Right lobe of liver (tissue), 6 donors: ENCODE measurements around the gene DNMT3A. TPM values are rescaled to one million over a fixed set of nuclear protein-coding genes. Genes with fewer than 3 reads are reported as not detected.
A peak's percentile ranks its signal among the peaks of the same experiment; 100 is the strongest.

Experiments
- ATAC-seq, 4 donors: fragments of 200-7000 bp; cut with Tn5 transposase; one replicate each; pipeline ENCODE4 v1.9.1; 2020; ENCODE audit warnings: mild to moderate bottlenecking in 4 of 4, moderate library complexity in 4 of 4
- DNase-seq, 3 donors: peaks; one replicate each; pipeline ENCODE4 v3.0.0-alpha.2; 2020
- H3K27ac ChIP-seq, 3 donors: fragments of 200-600 bp; one replicate each; pipeline ENCODE4 v1.8.0; 2022
- H3K27me3 ChIP-seq, 2 donors: fragments of 200-600 bp; one replicate each; pipeline ENCODE4 v1.8.0; 2022
- H3K36me3 ChIP-seq, 4 donors: fragments of 200-600 bp; sonication (generic) in 1 of 4; one replicate each; pipeline versions ENCODE4 v1.5.1 to v1.8.0; 2017 to 2022; ENCODE audit warnings: control low read depth in 1 of 4
- H3K4me1 ChIP-seq, 4 donors: fragments of 200-600 bp; sonication (generic) in 1 of 4; one replicate each; pipeline versions ENCODE4 v1.5.1 to v1.8.0; 2017 to 2022; ENCODE audit warnings: control low read depth in 1 of 4
- H3K4me3 ChIP-seq, 3 donors: fragments of 200-600 bp; one replicate each; pipeline ENCODE4 v1.8.0; 2022
- H3K9me3 ChIP-seq, 4 donors: fragments of 200-600 bp; sonication (generic) in 1 of 4; one replicate each; pipeline versions ENCODE4 v1.5.1 to v1.8.0; 2017 to 2022; ENCODE audit warnings: control low read depth in 1 of 4
- POLR2A ChIP-seq: fragments of 450-650 bp; IDR thresholded peaks from one replicate; pipeline ENCODE4 v1.6.1; 2017; ENCODE audit warnings: antibody characterized with exemption, mild to moderate bottlenecking
- WGBS: methylation state at CpG from one replicate; pipeline ENCODE4 v1.1.6; 2018; ENCODE audit warnings: low coverage, low lambda C conversion rate; ENCODE audit not compliant: insufficient coverage; ENCODE audit errors: missing lambda C conversion rate; 5-methylcytosine and 5-hydroxymethylcytosine counted together
- intact Hi-C, 2 donors: fragments of 100-400 bp; cut with DNase I; formaldehyde crosslinking; loops; one replicate each; pipeline versions ENCODE4 v1.11.2 to v1.14.1; 2022
- total RNA-seq, 6 experiments: library from RNA; depleted of rRNA in 2 of 6; stranded (reverse); fragments of >200 nt in 2 of 6; fragmentation: NEBNext Ultra II Directional in 3 of 6; extraction: Animal tissue kit (Norgen Biotek cat#: 25700) in 3 of 6; gene quantifications; one replicate each; pipeline versions ENCODE4 v1.1.0 to v1.2.4, GENCODE V29; 2016 to 2023
- TF ChIP-seq, protein P1 (sequence below), 4 donors: fragments of 200-600 bp in 3 of 4; fragments of 450-650 bp in 1 of 4; IDR thresholded peaks; one replicate each; pipeline versions ENCODE4 v1.5.1 to v1.8.0; 2016 to 2022; ENCODE audit warnings: antibody characterized with exemption in 4 of 4, mild to moderate bottlenecking in 2 of 4
- donor health status: DM: no; HTN: yes; CAD: no.
- donor health status: DM: no; HTN: no; CAD: no.
- donor health status: DM: no; HTN: no; CAD: no.
- donor health status: DM: no; HTN: yes; CAD: no.
- donor health status: DM: no; HTN: yes; CAD: no.

DNMT3A gene
- total RNA-seq, 6 experiments from 2014 or later = 4.9 to 13.3 (median 9.3) TPM

DNA sequence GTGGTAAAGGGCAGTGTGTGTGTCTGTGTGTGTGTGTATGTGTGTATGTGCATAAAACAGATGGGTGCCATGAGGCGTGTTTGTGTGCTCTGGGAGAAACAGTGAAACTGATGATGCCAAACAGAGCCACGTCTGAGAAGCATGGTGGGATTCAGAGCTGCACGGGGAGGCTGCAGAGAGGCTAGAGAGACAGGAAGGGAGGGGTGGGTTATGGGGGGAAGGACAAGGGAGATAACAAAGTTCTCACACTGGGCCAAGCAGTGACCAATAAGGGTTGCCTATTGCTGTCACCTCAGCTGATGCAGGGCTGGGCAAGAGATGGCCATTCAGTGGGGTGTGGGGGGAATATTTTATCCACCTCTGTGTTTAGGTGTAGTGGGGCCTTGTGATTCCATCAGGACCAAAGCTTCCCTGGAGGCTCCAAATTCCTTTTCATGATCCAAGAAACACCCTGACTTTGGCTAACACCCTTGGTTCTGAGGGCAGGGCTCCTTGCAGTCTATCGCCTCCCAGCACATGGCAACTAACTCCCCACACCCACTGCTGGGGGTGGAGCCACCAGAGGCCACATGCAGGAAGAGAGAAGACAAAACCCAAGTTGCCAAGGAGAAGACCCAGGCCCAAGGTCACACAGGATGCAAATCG lies 119.1 kb downstream of the DNMT3A start:
- Histone ChIP-seq H3K36me3 (no peaks in the 10 kb centered on the region), H3K27ac (no peak overlapping the region), H3K9me3 (no peaks in the 10 kb centered on the region), H3K4me1 (no peaks in the 10 kb centered on the region), H3K4me3 (no peak overlapping the region), H3K27me3 (no peaks in the 10 kb centered on the region)
- intact Hi-C loops = no loop called here
- TF ChIP-seq, protein P1, sequence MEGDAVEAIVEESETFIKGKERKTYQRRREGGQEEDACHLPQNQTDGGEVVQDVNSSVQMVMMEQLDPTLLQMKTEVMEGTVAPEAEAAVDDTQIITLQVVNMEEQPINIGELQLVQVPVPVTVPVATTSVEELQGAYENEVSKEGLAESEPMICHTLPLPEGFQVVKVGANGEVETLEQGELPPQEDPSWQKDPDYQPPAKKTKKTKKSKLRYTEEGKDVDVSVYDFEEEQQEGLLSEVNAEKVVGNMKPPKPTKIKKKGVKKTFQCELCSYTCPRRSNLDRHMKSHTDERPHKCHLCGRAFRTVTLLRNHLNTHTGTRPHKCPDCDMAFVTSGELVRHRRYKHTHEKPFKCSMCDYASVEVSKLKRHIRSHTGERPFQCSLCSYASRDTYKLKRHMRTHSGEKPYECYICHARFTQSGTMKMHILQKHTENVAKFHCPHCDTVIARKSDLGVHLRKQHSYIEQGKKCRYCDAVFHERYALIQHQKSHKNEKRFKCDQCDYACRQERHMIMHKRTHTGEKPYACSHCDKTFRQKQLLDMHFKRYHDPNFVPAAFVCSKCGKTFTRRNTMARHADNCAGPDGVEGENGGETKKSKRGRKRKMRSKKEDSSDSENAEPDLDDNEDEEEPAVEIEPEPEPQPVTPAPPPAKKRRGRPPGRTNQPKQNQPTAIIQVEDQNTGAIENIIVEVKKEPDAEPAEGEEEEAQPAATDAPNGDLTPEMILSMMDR (IDR thresholded peaks at IDR 0.05) = no peak
- no peak for TF ChIP-seq POLR2A
- 58% methylated on average over 4 of the region's 5 CpGs for WGBS
- peak in 2 of 4 donors; percentile 20 to 31 for ATAC-seq
- no peak for DNase-seq

DNA sequence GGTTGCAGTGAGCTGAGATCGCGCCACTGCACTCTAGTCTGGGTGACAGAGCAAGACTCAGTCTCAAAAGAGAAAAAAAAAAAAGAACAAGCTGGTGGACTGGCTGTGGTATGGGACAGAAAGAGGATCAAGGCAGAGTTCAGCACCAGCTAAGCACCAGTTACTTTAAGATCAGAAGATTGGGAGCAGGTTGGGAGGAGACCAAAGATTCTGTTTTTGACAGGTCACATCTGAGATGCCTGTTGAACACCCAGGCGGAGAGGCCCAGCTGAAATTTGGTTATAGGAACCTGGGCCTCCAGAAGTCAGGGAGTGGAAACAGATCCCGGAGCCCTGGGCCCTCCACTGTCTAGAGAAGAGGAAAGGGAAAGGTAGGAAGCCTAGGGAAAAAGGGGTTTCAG lies 120.1 kb downstream of the DNMT3A start:
- Histone ChIP-seq H3K4me1 (peaks cover 0 to 4% (median 0%) of the 10 kb centered on the region in 4 donors), H3K27ac (no peak overlapping the region), H3K27me3 (no peaks in the 10 kb centered on the region), H3K36me3 (no peaks in the 10 kb centered on the region), H3K4me3 (no peak overlapping the region), H3K9me3 (no peaks in the 10 kb centered on the region)
- TF ChIP-seq, protein P1 (IDR thresholded peaks at IDR 0.05) = no peak
- TF ChIP-seq POLR2A = no peak
- ATAC-seq = no peak
- DNase-seq = no peak
- intact Hi-C loops = no loop called here
- 72% methylated on average over 4 of the region's 4 CpGs for WGBS

- no peak for DNase-seq
- Histone ChIP-seq H3K4me3 (no peak overlapping the region), H3K27ac (no peak overlapping the region), H3K36me3 (no peaks in the 10 kb centered on the region), H3K4me1 (peaks cover 0 to 9% (median 0%) of the 10 kb centered on the region in 4 donors), H3K9me3 (no peaks in the 10 kb centered on the region), H3K27me3 (no peaks in the 10 kb centered on the region)
- no peak for TF ChIP-seq POLR2A
- TF ChIP-seq, protein P1 (IDR thresholded peaks at IDR 0.05) = no peak
- intact Hi-C loops = no loop called here
- no peak for ATAC-seq
- 84% methylated on average over 3 of the region's 3 CpGs for WGBS
Observed at GRCh38 chr2:25220313-25220712, 121.4 kb downstream of the DNMT3A start.

DNA sequence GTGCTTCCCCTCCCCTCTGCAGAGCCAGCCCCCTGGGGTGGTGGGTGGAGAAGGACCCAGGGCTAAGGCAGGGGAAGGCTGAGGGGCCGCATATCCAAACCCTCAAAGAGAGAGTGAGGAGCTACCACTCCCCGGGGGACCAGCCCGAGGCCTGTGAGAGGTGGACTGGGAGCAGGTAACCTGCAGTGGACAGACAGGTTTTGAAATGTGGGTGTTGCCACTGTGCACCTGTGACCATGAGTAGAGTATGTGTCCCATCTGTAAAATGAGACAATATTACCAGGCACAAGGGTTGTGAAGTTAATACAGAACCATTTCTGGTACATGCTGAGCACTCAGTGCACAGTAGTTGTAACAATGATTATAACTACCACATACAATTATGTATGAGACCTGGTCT lies 122.1 kb downstream of the DNMT3A start:
- H3K4me1 ChIP-seq = peaks cover 0 to 9% (median 0%) of the 10 kb centered on the region in 4 donors
- no peak for DNase-seq
- intact Hi-C loops = no loop called here
- TF ChIP-seq, protein P1 (IDR thresholded peaks at IDR 0.05) = no peak
- no peak for TF ChIP-seq POLR2A
- H3K36me3 ChIP-seq = no peaks in the 10 kb centered on the region
- no peak for ATAC-seq
- no peaks in the 10 kb centered on the region for H3K27me3 ChIP-seq
- H3K4me3 ChIP-seq = no peak overlapping the region
- WGBS = 80% methylated on average over 2 of the region's 3 CpGs
- H3K9me3 ChIP-seq = no peaks in the 10 kb centered on the region
- no peak overlapping the region for H3K27ac ChIP-seq
